GM12801 (cell line): ENCODE data around the gene SPTLC2.

ENCODE experiments used
- TF ChIP-seq, protein P1 (sequence below): IDR thresholded peaks from one replicate; pipeline ENCODE4 v1.5.1; 2011; ENCODE audit warnings: control low read depth; ENCODE audit not compliant: insufficient read length; ENCODE audit errors: extremely low read depth

Gene SPTLC2

DNA sequence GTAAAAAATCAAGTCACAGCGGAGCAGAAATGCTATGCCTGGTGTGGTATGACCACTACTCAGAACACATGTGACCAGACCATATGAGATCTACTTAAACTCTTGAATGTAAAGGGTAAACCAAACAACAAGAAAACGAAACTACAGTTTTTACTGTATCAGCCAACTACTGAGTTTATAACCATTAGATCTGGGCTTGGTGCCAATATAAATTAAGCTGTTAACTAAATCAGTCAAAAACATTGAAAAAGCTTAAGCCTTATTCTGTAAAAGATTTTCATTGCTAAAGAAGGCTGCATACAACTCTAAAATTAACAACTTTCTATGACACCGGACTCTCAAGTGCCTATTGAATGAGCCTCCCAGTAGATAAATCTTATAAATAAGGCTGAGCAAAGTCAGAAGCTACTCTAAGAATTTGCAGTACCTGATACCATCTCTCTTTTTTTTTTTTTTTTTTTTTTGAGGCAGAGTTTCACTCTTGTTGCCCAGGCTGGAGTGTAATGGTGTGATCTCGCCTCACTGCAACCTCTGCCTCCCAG is 35.4 kb downstream of the SPTLC2 start:
- TF ChIP-seq, protein P1, sequence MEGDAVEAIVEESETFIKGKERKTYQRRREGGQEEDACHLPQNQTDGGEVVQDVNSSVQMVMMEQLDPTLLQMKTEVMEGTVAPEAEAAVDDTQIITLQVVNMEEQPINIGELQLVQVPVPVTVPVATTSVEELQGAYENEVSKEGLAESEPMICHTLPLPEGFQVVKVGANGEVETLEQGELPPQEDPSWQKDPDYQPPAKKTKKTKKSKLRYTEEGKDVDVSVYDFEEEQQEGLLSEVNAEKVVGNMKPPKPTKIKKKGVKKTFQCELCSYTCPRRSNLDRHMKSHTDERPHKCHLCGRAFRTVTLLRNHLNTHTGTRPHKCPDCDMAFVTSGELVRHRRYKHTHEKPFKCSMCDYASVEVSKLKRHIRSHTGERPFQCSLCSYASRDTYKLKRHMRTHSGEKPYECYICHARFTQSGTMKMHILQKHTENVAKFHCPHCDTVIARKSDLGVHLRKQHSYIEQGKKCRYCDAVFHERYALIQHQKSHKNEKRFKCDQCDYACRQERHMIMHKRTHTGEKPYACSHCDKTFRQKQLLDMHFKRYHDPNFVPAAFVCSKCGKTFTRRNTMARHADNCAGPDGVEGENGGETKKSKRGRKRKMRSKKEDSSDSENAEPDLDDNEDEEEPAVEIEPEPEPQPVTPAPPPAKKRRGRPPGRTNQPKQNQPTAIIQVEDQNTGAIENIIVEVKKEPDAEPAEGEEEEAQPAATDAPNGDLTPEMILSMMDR, result no peak

DNA sequence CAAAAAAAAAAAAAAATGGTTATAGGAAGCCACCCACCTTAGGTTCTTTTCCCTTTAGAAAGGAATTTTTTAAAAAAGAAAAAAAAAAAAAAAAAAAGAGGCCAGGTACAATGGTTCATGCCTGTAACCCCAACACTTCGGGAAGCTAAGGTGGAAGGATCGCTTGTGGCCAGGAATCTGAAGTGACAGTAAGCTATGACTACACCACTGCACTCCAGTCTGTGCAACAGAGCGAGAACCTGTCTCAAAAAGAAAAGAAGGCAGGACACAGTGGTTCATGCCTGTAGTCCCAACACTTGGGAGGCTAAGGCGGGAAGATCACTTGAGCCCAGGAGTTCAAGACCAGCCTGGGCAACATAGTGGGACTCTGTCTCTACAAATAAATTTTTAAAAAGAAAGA is 36.0 kb downstream of the SPTLC2 start:
- TF ChIP-seq, protein P1, result no peak

DNA sequence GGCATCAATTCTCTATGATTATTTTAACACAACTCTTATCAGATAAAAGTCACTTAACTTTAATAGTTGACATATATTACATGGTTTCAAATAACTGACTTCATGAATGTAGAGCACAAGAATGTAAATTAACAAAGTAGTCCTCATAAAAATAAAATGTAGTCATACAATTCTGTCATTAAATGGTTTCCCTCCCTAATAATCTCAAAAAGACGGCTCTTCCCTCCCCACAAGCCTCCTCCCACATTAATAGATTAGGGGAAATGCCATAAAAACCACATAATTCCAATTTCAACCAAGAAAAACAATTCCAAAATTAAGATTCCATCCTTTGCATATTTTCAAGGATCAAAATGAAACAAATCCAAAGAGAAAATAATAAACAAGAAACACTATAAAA is 36.7 kb downstream of the SPTLC2 start:
- TF ChIP-seq, protein P1, result no peak

DNA sequence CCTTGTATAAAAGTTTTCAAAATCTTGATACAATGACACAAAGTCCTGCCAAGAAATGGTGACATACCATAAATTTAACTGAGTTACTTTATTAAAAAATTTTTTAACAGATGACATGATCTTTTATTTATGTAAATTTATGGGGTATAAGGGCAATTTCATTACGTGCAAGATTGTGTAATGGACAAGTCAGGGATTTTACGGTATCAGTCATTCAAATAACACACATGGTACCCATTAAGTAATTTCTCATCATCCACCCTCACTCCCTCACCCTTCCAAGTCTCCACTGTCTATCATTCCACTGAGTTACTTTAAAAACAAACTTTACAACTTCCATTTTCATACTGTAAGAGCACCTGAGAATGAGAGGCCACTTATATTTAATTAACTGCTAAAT is 37.4 kb downstream of the SPTLC2 start:
- TF ChIP-seq, protein P1, result no peak

DNA sequence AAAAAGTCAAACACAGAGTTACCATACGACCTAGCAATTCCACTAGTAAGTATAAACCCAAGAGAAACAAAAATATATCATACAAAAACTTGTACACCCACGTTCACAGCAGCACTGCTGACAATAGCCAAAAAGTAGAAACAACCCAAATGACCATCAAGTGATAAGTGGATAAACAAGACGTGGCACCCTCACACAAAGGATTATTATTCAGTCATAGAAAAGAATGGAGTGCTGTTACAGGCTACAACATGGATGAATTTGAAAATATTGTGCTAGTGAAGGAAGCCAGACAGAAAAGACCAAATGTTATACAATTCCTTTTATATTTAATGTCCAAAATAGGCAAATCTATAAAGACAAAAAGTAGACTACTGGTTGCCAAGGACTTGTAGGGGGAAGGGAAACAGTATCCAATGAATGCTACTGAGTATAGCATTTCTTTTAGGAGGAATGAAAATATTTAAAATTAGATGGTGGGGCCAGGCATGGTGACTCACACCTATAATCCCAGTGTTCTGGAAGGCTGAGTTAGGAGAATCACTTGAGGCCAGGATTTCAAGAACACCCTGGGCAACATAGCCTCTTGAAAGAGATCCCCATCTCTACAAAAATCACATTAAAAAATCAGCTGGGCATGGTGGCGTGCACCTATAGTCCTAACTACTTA is 41.9 kb downstream of the SPTLC2 start:
- TF ChIP-seq, protein P1, result no peak

DNA sequence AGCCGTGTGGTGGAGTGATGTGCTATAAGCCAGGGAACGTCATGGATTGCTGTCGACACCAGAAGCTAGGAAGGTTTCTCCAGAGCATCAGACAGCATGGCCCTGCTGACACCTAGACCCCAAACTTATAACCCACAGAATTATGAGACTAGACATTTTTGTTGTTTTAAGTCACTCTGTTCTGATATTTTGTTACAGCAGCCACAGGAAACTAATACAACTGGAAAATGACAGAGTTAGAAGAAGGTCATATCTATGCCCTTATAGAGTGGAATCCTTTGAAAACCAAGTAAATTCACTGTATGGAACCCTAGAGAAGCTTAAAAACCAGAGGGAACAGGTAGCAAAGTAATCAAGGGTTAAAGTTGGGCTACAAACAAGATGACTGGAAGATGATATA is 42.5 kb downstream of the SPTLC2 start:
- TF ChIP-seq, protein P1, result no peak

DNA sequence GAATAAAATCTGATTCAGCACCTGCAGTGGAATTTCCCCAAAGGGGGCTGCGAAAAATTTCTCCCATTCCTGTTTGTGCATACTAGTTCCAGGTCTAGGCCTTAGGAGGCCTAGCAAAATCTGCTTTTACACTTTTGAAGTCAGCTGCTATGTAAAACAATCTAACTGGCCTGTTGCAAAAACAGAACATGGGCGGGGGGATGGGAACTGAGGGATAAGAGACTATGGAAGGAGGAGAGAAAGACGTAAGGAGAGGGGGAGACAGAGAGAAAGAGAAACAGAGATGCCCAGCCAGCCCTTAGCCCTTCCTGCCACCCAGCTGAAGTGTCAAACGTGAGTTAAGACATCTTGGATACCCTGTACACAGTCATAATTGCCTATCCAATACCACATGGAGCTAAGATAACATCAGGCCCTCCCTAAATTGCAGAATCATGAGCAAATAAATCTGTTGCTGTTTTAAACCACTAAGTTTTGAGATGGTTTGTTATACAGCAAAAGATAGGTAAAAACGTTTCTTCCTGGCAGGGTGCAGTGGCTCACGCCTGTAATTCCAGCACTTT is 45.6 kb downstream of the SPTLC2 start:
- TF ChIP-seq, protein P1, result no peak
